NCI-H1417 treated with DMSO at 0.1 percent for 48 hours (cell line): ENCODE measurements around the gene TGFBR2.
"Not testable (repeated sequence)": the region's sequence is repeated elsewhere in the genome, so short reads cannot be mapped to it uniquely, and the experiment has no call there.

ENCODE experiments used
- DNase-seq: peaks from one replicate; lab custom pipeline; 2025; lab: John Stamatoyannopoulos, UW

TGFBR2 gene

GRCh38 chr3:30658328-30659052, 52.1 kb downstream of the TGFBR2 start:
- no peak for DNase-seq

GRCh38 chr3:30659270-30660130, 53.1 kb downstream of the TGFBR2 start:
- DNase-seq, result no peak

GRCh38 chr3:30660136-30660535, 53.7 kb downstream of the TGFBR2 start:
- no peak for DNase-seq

GRCh38 chr3:30660656-30661055, 54.3 kb downstream of the TGFBR2 start:
- no peak for DNase-seq

GRCh38 chr3:30661098-30661873, 54.9 kb downstream of the TGFBR2 start:
- no peak for DNase-seq

GRCh38 chr3:30662836-30663235, 56.4 kb downstream of the TGFBR2 start:
- no peak for DNase-seq

- no peak for DNase-seq
Measured at GRCh38 chr3:30663533-30664241, 57.3 kb downstream of the TGFBR2 start.

GRCh38 chr3:30664459-30664858, 58.1 kb downstream of the TGFBR2 start:
- DNase-seq, result no peak

- DNase-seq, result no peak
Measured at GRCh38 chr3:30664884-30665283, 58.5 kb downstream of the TGFBR2 start.

- DNase-seq, result no peak
Measured at GRCh38 chr3:30665539-30665938, 59.1 kb downstream of the TGFBR2 start.

GRCh38 chr3:30666572-30667279, 60.3 kb downstream of the TGFBR2 start:
- no peak for DNase-seq

- no peak for DNase-seq
Measured at GRCh38 chr3:30667280-30667651, 60.9 kb downstream of the TGFBR2 start.

- no peak for DNase-seq
Measured at GRCh38 chr3:30668051-30668609, 61.7 kb downstream of the TGFBR2 start.

- not testable (repeated sequence) for DNase-seq
Measured at GRCh38 chr3:30669360-30669934, 63.0 kb downstream of the TGFBR2 start.

GRCh38 chr3:30670292-30670691, 63.9 kb downstream of the TGFBR2 start:
- no peak for DNase-seq

GRCh38 chr3:30671527-30672286, 65.3 kb downstream of the TGFBR2 start:
- DNase-seq, result no peak

- DNase-seq, result no peak
Measured at GRCh38 chr3:30672287-30672735, 65.9 kb downstream of the TGFBR2 start.

- DNase-seq, result no peak
Measured at GRCh38 chr3:30672959-30673358, 66.6 kb downstream of the TGFBR2 start.

- DNase-seq, result no peak
Measured at GRCh38 chr3:30673425-30674341, 67.3 kb downstream of the TGFBR2 start.
